ENCODE measurements around the gene COX7C. TPM values are rescaled to one million over a fixed set of nuclear protein-coding genes. Genes with fewer than 3 reads are reported as not detected.

Gene COX7C
- total and polyA plus RNA-seq, 2 donors from 2014 or later = 461 to 2,170 TPM

GRCh38 chr5:86623785-86624483 is 6.2 kb downstream of the COX7C start:
- no peak for DNase-seq
- no peak overlapping the region for H3K9ac ChIP-seq (ENCODE audit: low read length in 3 of 3)
- no peaks in the 10 kb centered on the region for H3K9me3 ChIP-seq (ENCODE audit: control insufficient read depth in 2 of 3, insufficient read depth in 1 of 3, low read length in 3 of 3)
- H3K4me3 ChIP-seq (ENCODE audit: low read length in 3 of 3) = no peak overlapping the region
- intact Hi-C loops (cut with DNase I) = no loop called here
- no peaks in the 10 kb centered on the region for H3K27me3 ChIP-seq (ENCODE audit: control insufficient read depth, insufficient read depth, low read length)
- H3K36me3 ChIP-seq (ENCODE audit: control insufficient read depth in 2 of 3, insufficient read depth in 3 of 3, low read length in 3 of 3) = peaks cover 6 to 29% (median 7%) of the 10 kb centered on the region in 3 donors
- no peak for FAIRE-seq
- no peaks in the 10 kb centered on the region for H3K4me1 ChIP-seq (ENCODE audit: control insufficient read depth in 2 of 3, insufficient read depth in 2 of 3, low read depth in 1 of 3, low read length in 3 of 3)
- no peak overlapping the region for H3K27ac ChIP-seq (ENCODE audit: low read depth in 2 of 2, low read length in 2 of 2)
- TF ChIP-seq, protein P1, sequence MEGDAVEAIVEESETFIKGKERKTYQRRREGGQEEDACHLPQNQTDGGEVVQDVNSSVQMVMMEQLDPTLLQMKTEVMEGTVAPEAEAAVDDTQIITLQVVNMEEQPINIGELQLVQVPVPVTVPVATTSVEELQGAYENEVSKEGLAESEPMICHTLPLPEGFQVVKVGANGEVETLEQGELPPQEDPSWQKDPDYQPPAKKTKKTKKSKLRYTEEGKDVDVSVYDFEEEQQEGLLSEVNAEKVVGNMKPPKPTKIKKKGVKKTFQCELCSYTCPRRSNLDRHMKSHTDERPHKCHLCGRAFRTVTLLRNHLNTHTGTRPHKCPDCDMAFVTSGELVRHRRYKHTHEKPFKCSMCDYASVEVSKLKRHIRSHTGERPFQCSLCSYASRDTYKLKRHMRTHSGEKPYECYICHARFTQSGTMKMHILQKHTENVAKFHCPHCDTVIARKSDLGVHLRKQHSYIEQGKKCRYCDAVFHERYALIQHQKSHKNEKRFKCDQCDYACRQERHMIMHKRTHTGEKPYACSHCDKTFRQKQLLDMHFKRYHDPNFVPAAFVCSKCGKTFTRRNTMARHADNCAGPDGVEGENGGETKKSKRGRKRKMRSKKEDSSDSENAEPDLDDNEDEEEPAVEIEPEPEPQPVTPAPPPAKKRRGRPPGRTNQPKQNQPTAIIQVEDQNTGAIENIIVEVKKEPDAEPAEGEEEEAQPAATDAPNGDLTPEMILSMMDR (IDR thresholded peaks at IDR 0.05; ENCODE audit: borderline replicate concordance, extremely low read depth, insufficient read depth) = no peak

DNA sequence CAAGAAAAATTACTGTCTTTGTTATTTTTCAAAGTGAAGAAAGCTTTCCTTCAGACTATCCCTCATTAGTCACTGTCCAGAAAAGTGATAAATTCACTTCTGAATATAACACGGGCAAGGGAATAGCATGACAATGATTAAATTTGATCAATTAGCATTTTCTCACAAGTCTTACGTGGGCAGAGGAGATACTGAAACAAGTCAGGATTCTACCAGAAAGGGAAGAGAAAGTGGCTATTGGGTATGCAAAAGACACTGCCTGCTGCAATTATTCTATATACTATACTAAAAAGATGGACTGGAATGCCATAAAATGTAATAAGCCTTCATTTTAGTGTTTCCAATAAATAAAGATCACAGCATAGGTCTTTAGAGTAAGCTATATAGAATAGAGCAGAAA is 7.4 kb downstream of the COX7C start:
- FAIRE-seq (no peak), DNase-seq (no peak)
- no peaks in the 10 kb centered on the region for H3K4me1 ChIP-seq (ENCODE audit: control insufficient read depth in 2 of 3, insufficient read depth in 2 of 3, low read depth in 1 of 3, low read length in 3 of 3)
- TF ChIP-seq, protein P1 (IDR thresholded peaks at IDR 0.05; ENCODE audit: borderline replicate concordance, extremely low read depth, insufficient read depth) = no peak
- no peak overlapping the region for H3K27ac ChIP-seq (ENCODE audit: low read depth in 2 of 2, low read length in 2 of 2)
- H3K27me3 ChIP-seq (ENCODE audit: control insufficient read depth, insufficient read depth, low read length) = no peaks in the 10 kb centered on the region
- peaks cover 2 to 17% (median 7%) of the 10 kb centered on the region in 3 donors for H3K36me3 ChIP-seq (ENCODE audit: control insufficient read depth in 2 of 3, insufficient read depth in 3 of 3, low read length in 3 of 3)
- no peak overlapping the region for H3K9ac ChIP-seq (ENCODE audit: low read length in 3 of 3)
- no peak overlapping the region for H3K4me3 ChIP-seq (ENCODE audit: low read length in 3 of 3)
- intact Hi-C loops (cut with DNase I) = no loop called here
- no peaks in the 10 kb centered on the region for H3K9me3 ChIP-seq (ENCODE audit: control insufficient read depth in 2 of 3, insufficient read depth in 1 of 3, low read length in 3 of 3)

DNA sequence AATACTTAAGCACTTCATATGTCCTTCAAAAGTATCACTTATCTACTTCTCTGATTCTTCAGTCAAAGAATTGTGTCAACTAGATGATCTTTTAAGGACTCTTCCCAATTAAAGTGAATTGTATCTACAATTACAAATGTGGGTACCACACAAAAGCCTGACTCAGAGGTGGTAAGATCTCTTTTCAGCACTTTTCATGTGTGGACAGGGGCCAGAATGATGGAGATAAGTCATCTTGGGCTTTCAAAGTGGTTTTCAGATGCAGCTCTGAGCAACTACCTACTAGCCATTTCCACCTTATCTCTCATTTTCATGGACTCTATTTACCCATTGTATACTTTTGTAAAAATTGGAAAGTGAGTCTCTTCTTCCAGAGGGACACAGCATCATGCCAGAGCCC is 8.4 kb downstream of the COX7C start:
- Histone ChIP-seq H3K9ac (ENCODE audit: low read length in 3 of 3) (no peak overlapping the region), H3K27me3 (ENCODE audit: control insufficient read depth, insufficient read depth, low read length) (no peaks in the 10 kb centered on the region), H3K4me1 (ENCODE audit: control insufficient read depth in 2 of 3, insufficient read depth in 2 of 3, low read depth in 1 of 3, low read length in 3 of 3) (no peaks in the 10 kb centered on the region), H3K4me3 (ENCODE audit: low read length in 3 of 3) (no peak overlapping the region), H3K9me3 (ENCODE audit: control insufficient read depth in 2 of 3, insufficient read depth in 1 of 3, low read length in 3 of 3) (no peaks in the 10 kb centered on the region), H3K27ac (ENCODE audit: low read depth in 2 of 2, low read length in 2 of 2) (no peak overlapping the region), H3K36me3 (ENCODE audit: control insufficient read depth in 2 of 3, insufficient read depth in 3 of 3, low read length in 3 of 3) (peaks cover 0 to 7% (median 2%) of the 10 kb centered on the region in 3 donors)
- no peak for FAIRE-seq
- no peak for DNase-seq
- TF ChIP-seq, protein P1 (IDR thresholded peaks at IDR 0.05; ENCODE audit: borderline replicate concordance, extremely low read depth, insufficient read depth) = no peak
- intact Hi-C loops (cut with DNase I) = no loop called here

All from kidney (tissue), 14 donors.